Cardiac septum (tissue), 1 donor: ENCODE measurements around the gene OR5K3. TPM values are rescaled to one million over a fixed set of nuclear protein-coding genes. Genes with fewer than 3 reads are reported as not detected.

ENCODE experiments used
- DNase-seq: peaks from one replicate; pipeline ENCODE4 v3.0.0-alpha.2; 2020; ENCODE audit warnings: low spot score
- intact Hi-C: fragments of 100-400 bp; cut with DNase I; formaldehyde crosslinking; loops from one replicate; pipeline ENCODE4 v1.14.0; 2022
- total RNA-seq: library from RNA; stranded (reverse); fragmentation: NEBNext Ultra II Directional; extraction: Animal tissue kit (Norgen Biotek cat#: 25700); gene quantifications from one replicate; pipeline ENCODE4 v1.2.1, GENCODE V29; 2021
- donor health status: DM: no; HTN: no; CAD: no.

OR5K3 gene
- total RNA-seq, 1 donor from 2014 or later: not detected

DNA sequence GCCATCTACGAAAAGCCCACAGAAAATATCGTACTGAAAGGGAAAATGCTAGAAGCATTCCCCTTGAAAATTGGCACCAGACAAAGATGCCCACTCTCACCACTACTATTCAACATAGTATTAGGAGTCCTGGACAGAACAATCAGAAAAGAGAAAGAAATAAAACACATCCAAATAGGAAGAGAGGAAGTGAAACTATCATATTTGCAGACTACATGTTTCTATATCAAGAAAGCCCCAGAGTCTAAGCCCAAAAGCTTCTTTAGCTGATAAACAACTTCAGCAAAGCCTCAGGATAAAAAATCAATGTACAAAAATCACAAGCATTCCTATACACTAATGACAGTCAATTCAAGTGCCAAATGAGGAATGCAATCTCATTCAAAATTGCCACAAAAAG lies 15.6 kb downstream of the OR5K3 start:
- DNase-seq: no peak
- intact Hi-C loops: no loop called here

- intact Hi-C loops: no loop called here
These were observed 42.1 kb downstream of the OR5K3 start for GRCh38 chr3:98432575-98432974.

GRCh38 chr3:98433764-98434163 lies 43.3 kb downstream of the OR5K3 start:
- intact Hi-C loops: no loop called here
- no peak for DNase-seq

More at GRCh38 chr3:98432575-98432974, 42.1 kb downstream of the OR5K3 start:
- no peak for DNase-seq

GRCh38 chr3:98434412-98434811 lies 43.9 kb downstream of the OR5K3 start:
- intact Hi-C loops: no loop called here
- DNase-seq: no peak

GRCh38 chr3:98440283-98440682 lies 49.8 kb downstream of the OR5K3 start:
- intact Hi-C loops: no loop called here
- no peak for DNase-seq

Other genes starting within 250 kb of the OR5K3 start
- not detected for gene OR5H14, start 243.2 kb upstream of the OR5K3 start, total RNA-seq
- not detected for gene OR5H15, start 224.0 kb upstream of the OR5K3 start, total RNA-seq
- gene OR5H6, start 126.4 kb upstream of the OR5K3 start, total RNA-seq: not detected
- gene OR5H2, start 108.2 kb upstream of the OR5K3 start, total RNA-seq: not detected
- not detected for gene OR5K4, start 36.8 kb upstream of the OR5K3 start, total RNA-seq
- gene OR5K1, start 72.5 kb downstream of the OR5K3 start, total RNA-seq: not detected
- not detected for gene OR5K2, start 107.0 kb downstream of the OR5K3 start, total RNA-seq
- 80.8 TPM for gene CLDND1, start 132.2 kb downstream of the OR5K3 start, total RNA-seq
- not detected for gene GPR15, start 141.3 kb downstream of the OR5K3 start, total RNA-seq
- gene CPOX, start 202.9 kb downstream of the OR5K3 start, total RNA-seq: 10.3 TPM